ENCODE results near the gene SLCO2A1. TPM values are rescaled to one million over a fixed set of nuclear protein-coding genes. Genes with fewer than 3 reads are reported as not detected.

The SLCO2A1 gene
- total and polyA plus RNA-seq, 2 donors (not counting 1 experiment from before 2014, with no cell fraction given) = not detected

DNA sequence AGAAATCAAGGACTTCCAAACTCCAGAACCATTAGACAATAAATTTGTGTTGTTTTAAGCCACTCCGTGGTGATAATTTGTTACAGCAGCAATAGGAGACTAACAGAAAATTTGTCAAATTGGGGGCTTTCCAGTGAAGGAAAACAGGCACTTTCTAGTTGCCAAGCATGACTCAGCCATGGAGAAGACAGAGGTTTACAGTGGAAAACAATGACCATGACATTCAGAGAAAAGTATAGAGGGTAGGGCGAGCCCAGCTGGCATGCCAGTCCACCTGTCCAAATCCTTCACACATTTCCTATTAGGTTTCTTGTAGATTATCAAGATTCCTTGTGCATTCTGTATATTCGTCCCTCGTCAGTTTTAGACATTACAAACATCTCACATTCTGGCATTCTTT lies 24.9 kb downstream of the SLCO2A1 start:
- Histone ChIP-seq H3K9me3 (ENCODE audit: control extremely low read depth in 1 of 3, control insufficient read depth in 2 of 3, insufficient read depth in 1 of 3, low read length in 2 of 3) (peaks cover 0 to 4% (median 3%) of the 10 kb centered on the region in 3 donors), H3K27me3 (replicated peaks in 1 of 4; ENCODE audit: control extremely low read depth in 1 of 4, control insufficient read depth in 3 of 4, insufficient read depth in 4 of 4, low read length in 3 of 4) (no peaks in the 10 kb centered on the region), H3K79me2 (ENCODE audit: control insufficient read depth, insufficient read depth, low read length) (no peaks in the 10 kb centered on the region), H3K27ac (ENCODE audit: low read length in 2 of 2) (no peak overlapping the region), H3K4me2 (replicated peaks; ENCODE audit: low read depth, low read length, poor library complexity, severe bottlenecking) (no peak overlapping the region), H3K36me3 (replicated peaks in 1 of 2; ENCODE audit: control extremely low read depth in 1 of 2, control insufficient read depth in 1 of 2, extremely low read depth in 1 of 2, insufficient read depth in 2 of 2, low read length in 1 of 2) (no peaks in the 10 kb centered on the region), H4K20me1 (ENCODE audit: control insufficient read depth, insufficient read depth, low read length, poor library complexity, severe bottlenecking) (no peaks in the 10 kb centered on the region), H3K9ac (ENCODE audit: low read length) (no peak overlapping the region), H2AFZ (ENCODE audit: insufficient read depth, low read depth, low read length, poor library complexity, severe bottlenecking) (no peak overlapping the region), H3K4me3 (ENCODE audit: control extremely low read depth in 1 of 5, extremely low read depth in 1 of 5, insufficient read depth in 1 of 5, low read depth in 2 of 5, low read length in 4 of 5) (no peak overlapping the region), H3K4me1 (ENCODE audit: control insufficient read depth in 2 of 2, insufficient read depth in 2 of 2, low read length in 2 of 2) (no peaks in the 10 kb centered on the region)
- Mint-ChIP-seq H3K27ac (no peak overlapping the region), H3K4me3 (no peak overlapping the region), H3K4me1 (no peaks in the 10 kb centered on the region), H3K9me3 (ENCODE audit: insufficient read depth) (peaks cover 3% of the 10 kb centered on the region), H3K27me3 (peaks cover 14% of the 10 kb centered on the region)
- 93% methylated on average over 1 of the region's 4 CpGs for WGBS (ENCODE audit: insufficient coverage)
- TF ChIP-seq CTCF (IDR thresholded peaks at IDR 0.05) (no peak), EZH2 (IDR thresholded peaks at IDR 0.05; ENCODE audit: borderline replicate concordance, insufficient read depth, low read depth, low read length, poor library complexity, severe bottlenecking) (no peak)
- DNase-seq = no peak
- no peak for ATAC-seq (ENCODE audit: low read depth)
- intact Hi-C loops (cut with micrococcal nuclease) = no loop called here
- CTCF ChIA-PET = no interaction called here
- POLR2A ChIA-PET = no interaction called here

- Histone ChIP-seq H3K79me2 (ENCODE audit: control insufficient read depth, insufficient read depth, low read length) (no peaks in the 10 kb centered on the region), H3K27ac (ENCODE audit: low read length in 2 of 2) (no peak overlapping the region), H3K9me3 (ENCODE audit: control extremely low read depth in 1 of 3, control insufficient read depth in 2 of 3, insufficient read depth in 1 of 3, low read length in 2 of 3) (peaks cover 0 to 4% (median 3%) of the 10 kb centered on the region in 3 donors), H3K4me3 (ENCODE audit: control extremely low read depth in 1 of 5, extremely low read depth in 1 of 5, insufficient read depth in 1 of 5, low read depth in 2 of 5, low read length in 4 of 5) (no peak overlapping the region), H3K4me2 (replicated peaks; ENCODE audit: low read depth, low read length, poor library complexity, severe bottlenecking) (no peak overlapping the region), H3K4me1 (ENCODE audit: control insufficient read depth in 2 of 2, insufficient read depth in 2 of 2, low read length in 2 of 2) (no peaks in the 10 kb centered on the region), H3K27me3 (replicated peaks in 1 of 4; ENCODE audit: control extremely low read depth in 1 of 4, control insufficient read depth in 3 of 4, insufficient read depth in 4 of 4, low read length in 3 of 4) (no peaks in the 10 kb centered on the region), H3K9ac (ENCODE audit: low read length) (no peak overlapping the region), H4K20me1 (ENCODE audit: control insufficient read depth, insufficient read depth, low read length, poor library complexity, severe bottlenecking) (no peaks in the 10 kb centered on the region), H2AFZ (ENCODE audit: insufficient read depth, low read depth, low read length, poor library complexity, severe bottlenecking) (no peak overlapping the region), H3K36me3 (replicated peaks in 1 of 2; ENCODE audit: control extremely low read depth in 1 of 2, control insufficient read depth in 1 of 2, extremely low read depth in 1 of 2, insufficient read depth in 2 of 2, low read length in 1 of 2) (no peaks in the 10 kb centered on the region)
- Mint-ChIP-seq H3K9me3 (ENCODE audit: insufficient read depth) (peaks cover 3% of the 10 kb centered on the region), H3K27me3 (peaks cover 25% of the 10 kb centered on the region), H3K27ac (no peak overlapping the region), H3K4me1 (no peaks in the 10 kb centered on the region), H3K4me3 (no peak overlapping the region)
- no peak for TF ChIP-seq EZH2 (IDR thresholded peaks at IDR 0.05; ENCODE audit: borderline replicate concordance, insufficient read depth, low read depth, low read length, poor library complexity, severe bottlenecking)
- TF ChIP-seq CTCF (IDR thresholded peaks at IDR 0.05) = no peak
- 100% methylated on average over 1 of the region's 5 CpGs for WGBS (ENCODE audit: insufficient coverage)
- intact Hi-C loops (cut with micrococcal nuclease) = no loop called here
- ChIA-PET POLR2A (no interaction called here), CTCF (no interaction called here)
- no peak for ATAC-seq (ENCODE audit: low read depth)
- DNase-seq = no peak
Measured at GRCh38 chr3:134003066-134003465, 26.7 kb downstream of the SLCO2A1 start.
